HG03432 (cell line): ENCODE data around the gene UBR1.
"Not testable (repeated sequence)": the region's sequence is repeated elsewhere in the genome, so short reads cannot be mapped to it uniquely, and the experiment has no call there.

Source experiments
- ATAC-seq: cut with Tn5 transposase; IDR thresholded peaks from one replicate; pipeline ENCODE4 v1.9.1; 2021; ENCODE audit warnings: mild to moderate bottlenecking, moderate library complexity; ENCODE audit not compliant: unreplicated experiment

The UBR1 gene

DNA sequence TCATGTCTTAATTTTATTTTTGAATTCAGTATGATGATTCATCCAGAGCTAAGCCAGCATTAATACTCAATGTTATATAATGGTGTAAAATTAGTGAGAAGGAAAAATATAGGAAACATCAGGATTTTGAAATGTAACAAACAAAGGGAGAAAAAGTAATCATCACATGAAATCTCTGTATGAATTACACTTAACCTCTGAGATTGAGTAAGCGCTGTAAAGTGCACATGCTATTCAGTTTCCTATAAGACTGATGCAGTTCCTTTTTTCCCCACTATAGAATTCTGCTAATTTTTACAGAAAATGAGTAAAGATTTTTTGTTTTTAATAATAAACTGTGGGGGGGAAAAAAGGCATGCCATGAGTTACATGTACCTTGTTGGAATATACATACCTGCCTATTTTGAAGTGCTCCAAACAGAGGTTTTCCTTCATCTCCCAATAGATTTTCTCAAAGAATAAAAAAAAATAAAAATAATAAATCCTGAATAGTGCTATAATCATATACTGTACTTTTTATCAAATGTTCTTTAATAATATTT is 121.3 kb downstream of the UBR1 start:
- ATAC-seq = no peak

DNA sequence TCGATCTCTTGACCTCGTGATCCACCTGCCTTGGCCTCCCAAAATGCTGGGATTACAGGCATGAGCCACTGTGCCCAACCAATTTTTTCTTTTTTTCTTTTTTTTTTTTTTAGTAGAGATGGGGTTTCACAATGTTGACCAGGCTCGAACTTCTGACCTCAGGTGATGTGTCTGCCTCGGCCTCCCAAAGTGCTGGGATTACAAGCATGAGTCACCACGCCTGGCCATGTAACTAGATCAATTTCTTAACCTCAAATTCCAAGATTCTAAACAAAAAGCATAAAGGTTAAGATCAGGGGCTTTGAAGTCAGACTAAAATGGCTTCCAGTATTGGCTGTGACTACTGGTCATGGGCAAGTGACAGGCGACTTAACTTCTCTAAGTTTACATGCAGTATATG is 126.7 kb downstream of the UBR1 start:
- ATAC-seq = not testable (repeated sequence)

- no peak for ATAC-seq
These were observed 131.5 kb downstream of the UBR1 start for GRCh38 chr15:42974202-42974862.

DNA sequence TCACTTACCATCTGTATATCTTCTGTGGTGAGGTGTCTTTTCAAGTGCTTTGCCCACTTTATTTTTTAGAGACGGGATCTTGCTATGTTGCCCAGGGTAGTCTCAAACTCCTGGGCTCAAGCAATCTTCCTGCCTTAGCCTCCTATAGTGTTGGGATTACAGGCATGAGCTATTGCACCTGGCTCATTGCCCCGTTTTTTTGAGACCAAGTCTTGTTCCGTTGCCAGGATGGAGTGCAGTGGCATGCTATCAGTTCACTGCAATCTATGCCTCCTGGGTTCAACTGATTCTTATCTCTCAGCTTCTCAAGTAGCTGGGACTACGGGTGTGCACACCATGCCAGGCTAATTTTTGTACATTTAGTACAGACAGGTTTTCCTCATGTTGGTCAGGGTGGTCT is 132.7 kb downstream of the UBR1 start:
- ATAC-seq = no peak

DNA sequence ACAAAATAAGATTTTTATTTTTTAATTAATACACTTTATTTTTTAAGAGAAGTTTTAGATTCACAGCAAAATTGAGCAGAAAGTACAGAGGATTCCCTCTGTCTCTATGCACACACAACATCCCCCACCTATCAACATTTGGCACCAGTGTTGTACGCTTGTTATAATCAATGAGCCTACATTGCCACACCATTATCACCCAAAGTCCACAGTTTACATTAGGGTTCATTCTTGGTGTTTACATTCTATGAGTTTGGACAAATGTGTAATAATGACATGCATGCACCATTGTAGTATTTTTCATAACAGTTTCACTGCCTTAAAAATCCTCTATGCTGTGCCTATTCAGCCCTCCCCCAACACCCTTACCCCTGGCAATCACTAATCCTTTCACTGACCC is 134.0 kb downstream of the UBR1 start:
- ATAC-seq = no peak

GRCh38 chr15:42964476-42964875 is 141.4 kb downstream of the UBR1 start:
- ATAC-seq = no peak

DNA sequence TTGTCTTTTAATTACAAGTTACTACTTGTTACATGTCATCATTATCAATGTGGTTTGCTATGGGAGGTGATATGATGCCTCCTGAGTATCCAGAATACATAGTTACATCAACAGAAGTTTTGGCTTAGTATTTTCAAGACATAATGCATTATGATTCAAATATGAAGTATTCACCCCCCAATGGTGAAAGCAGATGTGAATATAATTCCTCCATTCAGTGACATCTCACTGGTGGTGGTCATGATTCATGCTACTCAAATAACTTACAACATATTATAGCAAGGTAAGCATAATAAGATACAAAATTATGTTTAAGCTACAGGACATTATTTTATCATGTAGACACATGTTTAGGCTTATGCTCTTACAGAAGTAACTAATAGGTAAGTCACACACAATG is 150.3 kb downstream of the UBR1 start:
- ATAC-seq = no peak

DNA sequence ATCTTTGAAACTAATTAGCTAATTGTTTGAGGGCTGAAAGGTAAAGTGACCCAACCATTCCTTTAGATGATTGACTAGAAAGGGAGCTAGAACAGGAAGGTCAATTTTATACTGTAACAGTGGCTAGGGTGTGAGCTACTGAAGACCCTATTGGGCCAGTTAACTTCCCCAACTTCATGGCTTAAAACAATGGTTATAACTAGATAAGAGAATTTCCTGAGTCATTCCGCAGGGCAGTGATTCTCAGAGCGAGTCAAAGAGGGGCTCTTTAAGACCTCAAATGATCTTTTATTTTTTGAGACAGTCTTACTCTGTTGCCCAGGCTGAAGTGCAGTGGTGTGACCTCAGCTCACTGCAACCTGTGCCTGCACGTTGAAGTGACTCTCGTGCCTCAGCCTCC is 151.5 kb downstream of the UBR1 start:
- ATAC-seq = no peak

GRCh38 chr15:42948898-42949297 is 156.9 kb downstream of the UBR1 start:
- ATAC-seq = not testable (repeated sequence)

DNA sequence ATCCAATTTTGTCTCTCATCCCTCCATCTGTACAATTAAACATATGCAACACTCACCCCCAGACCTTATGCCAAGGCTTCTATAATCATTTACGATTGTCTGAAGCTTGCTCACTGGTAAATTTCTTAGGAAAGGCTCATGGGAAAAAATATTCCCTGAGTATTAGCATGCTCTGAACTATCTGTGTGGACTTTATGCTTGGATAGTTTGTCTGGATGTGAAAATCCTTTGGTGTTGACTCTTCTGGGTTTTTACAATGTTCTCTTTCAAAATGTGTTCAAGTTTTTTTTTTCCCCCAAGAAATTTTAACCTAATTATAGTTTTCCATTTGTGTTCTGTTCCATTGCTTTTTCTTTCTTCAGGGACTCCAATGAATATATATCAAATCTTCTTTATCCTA is 165.3 kb downstream of the UBR1 start:
- ATAC-seq = no peak

DNA sequence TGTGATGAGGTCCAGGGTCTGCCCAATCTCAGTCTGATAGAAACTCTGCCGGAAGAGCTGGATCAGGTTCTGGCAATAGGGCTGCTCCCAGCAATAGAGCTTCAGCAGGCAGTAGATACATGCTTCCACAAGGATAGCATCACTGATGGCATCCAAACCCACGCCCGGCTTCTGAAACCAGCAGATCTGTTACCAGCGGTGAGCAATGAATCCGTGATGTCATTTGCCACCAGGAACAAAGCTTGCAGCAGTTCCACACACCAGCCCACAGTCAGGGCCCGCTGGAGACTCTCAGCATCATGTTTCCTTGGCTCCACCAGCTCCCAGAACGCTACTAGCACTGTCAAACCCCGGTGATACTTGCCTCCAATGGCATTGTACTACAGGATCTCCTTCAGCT is 166.0 kb downstream of the UBR1 start:
- ATAC-seq = no peak

DNA sequence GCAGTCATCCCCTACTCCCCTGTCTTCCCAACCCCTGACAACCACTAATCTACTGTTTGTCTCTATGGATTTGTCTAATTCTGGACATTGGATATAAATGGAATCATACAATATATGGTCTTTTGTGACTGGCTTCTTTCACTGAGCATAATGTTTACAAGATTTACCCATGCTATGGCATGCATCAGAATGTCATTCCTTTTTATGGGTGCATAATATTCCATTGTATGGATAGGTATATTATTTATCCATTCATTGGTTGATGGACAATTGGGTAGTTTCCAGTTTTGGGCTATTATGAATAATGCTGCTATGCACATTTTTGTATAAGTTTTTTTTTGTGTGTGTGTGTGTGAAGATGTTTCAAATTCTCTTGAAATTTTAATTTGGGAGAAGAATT is 168.7 kb downstream of the UBR1 start:
- no peak for ATAC-seq

- no peak for ATAC-seq
These were observed 171.8 kb downstream of the UBR1 start for GRCh38 chr15:42933886-42934667.

DNA sequence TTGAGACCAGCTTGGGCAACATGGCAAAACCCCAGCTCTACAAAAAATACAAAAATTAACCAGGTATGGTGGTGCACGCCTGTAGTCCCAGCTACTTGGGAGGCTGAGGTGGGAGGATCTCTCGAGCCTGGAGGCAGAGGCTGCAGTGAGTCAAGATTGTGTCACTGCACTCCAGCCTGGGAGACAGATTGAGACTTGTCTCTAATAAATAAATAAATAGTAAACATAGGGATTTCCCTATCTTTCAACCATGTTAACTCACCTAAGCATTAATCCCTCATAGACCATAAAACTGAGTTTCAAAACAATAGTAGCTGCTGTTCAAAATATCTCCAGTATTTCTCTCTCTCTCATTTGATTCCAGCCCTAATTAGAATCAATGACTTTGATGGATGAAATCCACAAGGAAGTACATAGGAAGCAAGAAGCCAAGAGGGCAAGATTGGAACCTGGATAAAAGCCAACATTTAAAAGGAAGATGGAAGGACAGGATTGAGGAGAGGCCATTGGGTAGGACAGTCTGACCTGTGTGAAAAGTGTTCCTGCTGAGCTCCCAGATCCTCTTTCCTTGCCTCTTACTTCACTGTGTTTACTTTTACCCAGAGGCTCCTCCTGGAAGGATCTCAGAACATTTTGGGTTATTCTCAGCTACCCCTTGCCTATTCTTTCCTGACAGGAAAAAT is 172.9 kb downstream of the UBR1 start:
- ATAC-seq = no peak

- no peak for ATAC-seq
These were observed 173.9 kb downstream of the UBR1 start for GRCh38 chr15:42931702-42932486.

- no peak for ATAC-seq
These were observed 176.5 kb downstream of the UBR1 start for GRCh38 chr15:42929306-42929848.

DNA sequence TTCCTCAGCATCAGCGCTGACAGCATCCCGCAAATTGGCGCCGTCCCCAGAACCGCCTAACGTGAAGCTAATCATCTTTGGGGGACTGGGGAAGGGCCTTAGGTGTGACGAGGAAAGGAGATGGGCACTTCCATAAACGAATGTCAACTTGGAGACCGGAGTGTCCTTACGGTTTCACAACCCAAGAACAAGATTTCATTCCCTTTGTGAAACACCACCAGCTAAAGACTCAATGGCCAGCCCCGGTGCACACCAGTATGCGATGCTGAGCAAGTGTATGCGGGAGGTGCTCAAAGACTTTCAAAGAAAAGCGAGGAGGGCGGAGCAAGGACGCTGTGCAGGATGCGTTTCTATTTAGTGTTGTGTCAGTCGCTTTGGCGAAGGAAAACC is 184.5 kb downstream of the UBR1 start:
- peak; percentile 6 for ATAC-seq

DNA sequence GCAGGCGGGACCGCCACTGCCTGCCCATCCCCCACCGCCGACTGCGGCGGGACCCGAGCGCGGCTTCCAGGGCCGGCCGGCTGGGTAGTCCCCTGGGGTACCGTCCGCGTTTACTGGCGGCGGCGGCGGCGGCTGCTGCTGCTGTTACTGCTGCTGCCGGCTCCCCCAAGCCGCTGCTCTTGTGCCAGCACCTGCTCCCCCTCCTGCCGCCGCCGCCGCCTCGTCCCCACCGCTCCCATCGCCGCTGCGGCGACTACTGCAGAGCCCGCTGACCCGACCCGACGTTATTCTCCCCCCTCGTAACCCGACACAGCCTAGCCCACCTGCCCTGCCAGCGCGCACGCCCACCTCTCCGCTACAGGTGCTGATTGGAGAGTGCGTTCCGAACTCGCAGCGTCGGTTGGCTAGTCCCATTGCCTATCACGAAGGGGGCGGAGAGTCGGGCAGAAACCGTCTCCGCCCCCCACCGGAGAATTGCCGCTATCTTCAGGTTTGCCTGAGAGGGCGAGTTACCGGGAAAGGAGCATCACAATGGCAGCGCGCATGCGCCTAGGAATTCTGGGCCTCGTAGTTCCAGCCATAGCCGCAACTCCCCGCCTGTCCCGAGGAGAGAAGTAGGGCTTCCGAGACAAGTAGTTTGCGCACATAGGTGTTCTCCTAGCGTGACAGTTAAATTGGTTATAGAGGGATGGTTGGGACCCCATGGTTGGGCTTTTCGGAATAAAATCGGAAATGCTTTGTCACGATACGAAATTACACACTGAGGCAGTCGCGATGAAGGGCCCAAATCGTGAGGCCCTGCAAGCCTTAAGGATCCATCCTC is 185.1 kb downstream of the UBR1 start, which contains the start of gene TTBK2:
TTBK2 (minus strand) TSS at position 260 of the 823 bp plus-strand sequence. CDS start 42,161 bp downstream, outside the sequence.
- ATAC-seq = peak; percentile 91

GRCh38 chr15:42919799-42920518 is 185.9 kb downstream of the UBR1 start:
- peak; percentile 32 for ATAC-seq
